Measurements from ENCODE around the gene DCD.

Gene DCD

DNA sequence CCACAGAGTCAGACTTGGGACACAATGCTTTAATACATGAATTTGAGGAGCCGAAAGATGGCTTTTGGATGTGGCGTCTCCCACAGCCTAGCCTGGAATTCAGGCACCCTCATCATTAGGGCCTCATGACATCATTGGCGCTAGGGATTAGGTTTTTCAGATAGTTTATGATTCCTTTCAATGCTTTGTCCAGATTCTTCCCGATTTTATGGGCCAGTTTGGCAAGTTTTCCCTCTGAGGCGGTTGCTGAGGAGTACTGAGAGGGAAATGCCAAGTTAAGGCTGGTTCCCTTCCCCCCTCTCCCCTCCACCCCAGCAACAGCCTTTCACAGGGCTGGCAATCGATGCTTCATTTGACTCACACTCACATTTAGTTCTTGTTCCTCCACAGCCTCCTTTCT is 40.0 kb downstream of the DCD start:
- Mint-ChIP-seq H3K4me1 (ENCODE audit: low read depth) (no peaks in the 10 kb centered on the region), H3K27me3 (peaks cover 12% of the 10 kb centered on the region), H3K36me3 (ENCODE audit: low read depth) (no peaks in the 10 kb centered on the region), H3K9me3 (no peaks in the 10 kb centered on the region), H3K4me3 (no peak overlapping the region), H3K27ac (no peak overlapping the region)
- intact Hi-C loops (cut with micrococcal nuclease), result loop anchor here (10.0 kb wide), 1 partner anchor 347 kb away; no protein-coding TSS in a partner anchor

DNA sequence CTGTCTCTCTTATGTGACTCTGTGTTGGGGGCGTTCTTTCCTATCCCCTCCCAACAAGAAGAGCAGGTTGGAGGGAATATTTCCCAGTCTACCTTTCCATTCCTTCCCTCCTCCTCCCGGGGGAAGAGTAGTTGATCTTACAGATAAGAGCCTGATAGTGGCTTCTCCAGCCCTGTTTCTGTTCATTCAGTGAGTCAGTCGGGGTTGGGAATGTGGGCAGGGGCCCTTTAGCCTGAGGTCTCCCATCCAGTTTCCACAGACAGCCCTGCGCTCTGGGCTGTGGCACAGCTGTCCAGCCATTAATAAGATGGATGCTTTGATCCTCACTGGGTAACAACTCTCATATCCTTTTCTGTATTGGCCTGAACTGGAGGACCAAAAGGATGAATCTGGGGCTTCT is 41.6 kb downstream of the DCD start:
- Mint-ChIP-seq H3K9me3 (no peaks in the 10 kb centered on the region), H3K4me3 (no peak overlapping the region), H3K27ac (no peak overlapping the region), H3K4me1 (ENCODE audit: low read depth) (no peaks in the 10 kb centered on the region), H3K36me3 (ENCODE audit: low read depth) (no peaks in the 10 kb centered on the region), H3K27me3 (peaks cover 12% of the 10 kb centered on the region)
- intact Hi-C loops (cut with micrococcal nuclease), result loop anchor here (10.0 kb wide), 1 partner anchor 348 kb away; no protein-coding TSS in a partner anchor

DNA sequence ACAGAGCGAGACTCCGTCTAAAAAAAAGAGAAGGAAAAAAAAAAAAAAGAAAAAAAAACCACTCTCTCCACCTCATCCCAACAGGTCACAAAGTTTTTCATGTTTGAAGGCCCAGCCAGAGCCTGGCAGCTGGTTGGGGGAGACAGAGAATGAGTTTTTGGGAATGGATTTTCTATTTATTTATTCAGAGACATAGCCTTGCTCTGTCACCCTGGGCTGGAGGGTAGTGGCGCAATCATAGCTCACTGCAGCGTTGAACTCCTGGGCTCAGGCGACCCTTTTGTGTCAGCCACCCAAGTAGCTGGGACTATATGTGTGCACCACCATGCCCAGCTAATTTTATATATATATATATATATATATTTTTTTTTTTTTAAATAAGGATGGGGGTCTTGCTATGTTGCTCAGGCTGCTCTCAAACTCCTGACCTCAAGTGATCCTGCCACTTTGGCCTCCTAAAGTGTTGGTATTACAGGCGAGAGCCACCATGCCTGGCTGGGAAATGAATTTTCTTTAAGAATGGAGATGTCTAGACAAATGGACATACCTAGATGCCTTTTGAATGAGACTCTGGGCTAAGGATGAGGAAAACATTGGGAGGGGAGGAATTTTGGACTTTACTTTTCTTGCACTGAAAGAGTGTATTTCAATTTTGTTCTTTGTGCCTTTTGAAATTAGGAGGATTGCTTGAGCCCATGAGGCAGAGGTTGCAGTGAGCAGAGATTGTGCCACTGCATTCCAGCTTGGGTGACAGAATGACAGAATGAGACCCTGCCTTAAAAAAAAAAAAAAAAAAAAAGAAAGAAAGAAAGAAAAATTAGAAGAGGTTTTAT is 42.8 kb downstream of the DCD start:
- no peaks in the 10 kb centered on the region for H3K4me1 Mint-ChIP-seq (ENCODE audit: low read depth)

DNA sequence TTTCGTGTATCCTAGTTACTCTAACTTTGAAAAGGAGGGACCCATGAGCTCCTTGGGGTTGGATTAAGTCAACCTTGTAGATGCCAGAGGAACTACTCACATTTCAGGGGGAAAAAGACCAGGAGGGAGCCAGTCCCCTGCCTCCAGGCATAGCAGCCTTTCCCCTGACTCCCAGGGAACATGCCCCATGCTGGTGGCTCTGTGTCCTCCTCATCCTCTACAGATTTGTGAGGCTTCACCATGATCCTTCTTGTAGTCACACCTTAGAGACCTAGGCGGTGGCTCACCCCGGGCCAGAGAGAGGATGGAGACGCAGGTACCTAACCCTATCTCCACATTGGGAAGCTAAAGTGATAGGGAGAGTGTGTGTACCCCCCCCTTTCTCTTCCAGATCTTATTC is 43.7 kb downstream of the DCD start:
- Mint-ChIP-seq H3K27me3 (peaks cover 18% of the 10 kb centered on the region), H3K27ac (no peak overlapping the region), H3K9me3 (no peaks in the 10 kb centered on the region), H3K36me3 (ENCODE audit: low read depth) (no peaks in the 10 kb centered on the region), H3K4me3 (no peak overlapping the region), H3K4me1 (ENCODE audit: low read depth) (no peaks in the 10 kb centered on the region)
- intact Hi-C loops (cut with micrococcal nuclease), result loop anchor here (10.0 kb wide), 1 partner anchor 350 kb away; no protein-coding TSS in a partner anchor

More for the DNA sequence above, 42.8 kb downstream of the DCD start:
- H3K4me3 Mint-ChIP-seq, result no peak overlapping the region
- intact Hi-C loops (cut with micrococcal nuclease), result loop anchor here (10.0 kb wide), 1 partner anchor 349 kb away; no protein-coding TSS in a partner anchor
- no peaks in the 10 kb centered on the region for H3K9me3 Mint-ChIP-seq
- H3K27ac Mint-ChIP-seq, result no peak overlapping the region
- no peaks in the 10 kb centered on the region for H3K36me3 Mint-ChIP-seq (ENCODE audit: low read depth)
- H3K27me3 Mint-ChIP-seq, result peaks cover 13% of the 10 kb centered on the region

DNA sequence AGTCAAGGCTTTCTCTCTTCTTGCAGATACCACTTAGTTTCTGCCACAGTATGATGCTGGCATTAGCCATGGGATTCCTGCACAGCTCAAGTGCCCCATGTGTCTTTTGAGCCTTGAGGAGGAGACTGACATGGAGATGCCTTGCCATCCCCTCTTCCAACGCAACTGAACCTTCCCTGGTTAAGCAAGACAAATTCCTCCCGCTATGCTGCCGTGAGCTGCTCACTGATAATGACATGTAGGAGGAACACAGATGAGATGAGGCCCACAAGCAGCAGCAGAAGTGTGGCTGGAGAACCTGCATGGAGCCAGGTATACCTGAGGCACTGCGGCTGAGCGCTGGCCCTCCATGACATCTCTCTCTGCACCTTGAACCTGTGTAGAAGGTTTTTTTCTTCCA is 44.3 kb downstream of the DCD start:
- intact Hi-C loops (cut with micrococcal nuclease), result loop anchor here (10.0 kb wide), 1 partner anchor 351 kb away; no protein-coding TSS in a partner anchor
- no peaks in the 10 kb centered on the region for H3K36me3 Mint-ChIP-seq (ENCODE audit: low read depth)
- H3K9me3 Mint-ChIP-seq, result no peaks in the 10 kb centered on the region
- no peaks in the 10 kb centered on the region for H3K4me1 Mint-ChIP-seq (ENCODE audit: low read depth)
- H3K4me3 Mint-ChIP-seq, result no peak overlapping the region
- H3K27ac Mint-ChIP-seq, result no peak overlapping the region
- H3K27me3 Mint-ChIP-seq, result peaks cover 23% of the 10 kb centered on the region

DNA sequence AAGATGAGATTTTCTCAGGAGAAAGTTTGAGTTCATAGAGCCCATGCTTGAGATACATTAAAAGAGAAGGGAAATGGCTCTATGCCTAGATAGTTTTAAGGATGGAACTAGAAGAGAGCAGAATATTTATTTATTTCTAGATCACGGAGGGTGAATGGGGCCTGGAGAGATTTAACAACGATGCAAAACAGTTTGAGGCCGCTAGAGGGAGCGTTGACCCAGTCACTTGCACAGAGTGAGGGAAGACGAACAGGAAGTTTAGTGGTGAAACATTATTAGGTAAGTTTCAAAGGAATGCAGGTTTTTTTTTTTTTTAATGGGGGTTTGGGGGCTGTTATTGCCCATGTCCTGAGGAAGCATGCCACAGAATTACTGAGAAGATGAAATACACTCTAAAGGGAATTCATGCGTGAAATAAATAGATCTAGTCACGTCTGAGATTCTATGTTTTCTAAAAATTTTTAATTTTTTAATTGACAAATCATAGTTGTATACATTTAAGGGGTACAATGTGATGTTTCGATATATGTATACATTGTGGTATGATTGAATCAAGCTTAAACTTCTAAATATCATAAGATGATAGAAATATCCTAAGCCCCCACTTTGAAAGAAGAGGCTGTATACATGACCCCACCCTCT is 44.9 kb downstream of the DCD start:
- Mint-ChIP-seq H3K27ac (no peak overlapping the region), H3K9me3 (no peaks in the 10 kb centered on the region), H3K4me3 (no peak overlapping the region), H3K36me3 (ENCODE audit: low read depth) (no peaks in the 10 kb centered on the region), H3K4me1 (ENCODE audit: low read depth) (no peaks in the 10 kb centered on the region), H3K27me3 (peaks cover 22% of the 10 kb centered on the region)
- intact Hi-C loops (cut with micrococcal nuclease), result loop anchor here (10.0 kb wide), 1 partner anchor 352 kb away; no protein-coding TSS in a partner anchor

DNA sequence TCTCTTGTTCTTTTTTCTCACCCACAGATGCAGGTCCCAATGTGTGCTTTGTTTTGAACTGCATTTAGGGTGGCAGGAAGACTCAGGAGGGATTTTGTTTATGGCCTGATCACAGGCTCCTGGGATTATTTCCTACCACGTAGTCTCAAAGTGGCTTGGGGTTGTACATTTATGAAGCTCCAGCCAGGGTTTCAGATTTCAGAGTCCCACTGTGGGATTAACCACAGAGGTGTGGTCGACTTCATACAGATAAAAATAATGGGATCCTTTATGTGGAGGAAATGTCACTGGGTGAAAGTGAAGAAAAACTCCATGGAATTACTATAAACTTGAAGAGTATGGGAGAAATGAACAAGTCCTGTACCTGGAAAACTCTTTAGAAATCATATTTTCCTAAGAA is 45.5 kb downstream of the DCD start:
- no peaks in the 10 kb centered on the region for H3K4me1 Mint-ChIP-seq (ENCODE audit: low read depth)
- H3K36me3 Mint-ChIP-seq (ENCODE audit: low read depth), result no peaks in the 10 kb centered on the region
- no peaks in the 10 kb centered on the region for H3K9me3 Mint-ChIP-seq
- no peak overlapping the region for H3K4me3 Mint-ChIP-seq
- H3K27me3 Mint-ChIP-seq, result peaks cover 20% of the 10 kb centered on the region
- no peak overlapping the region for H3K27ac Mint-ChIP-seq
- intact Hi-C loops (cut with micrococcal nuclease), result loop anchor here (10.0 kb wide), 1 partner anchor 352 kb away; no protein-coding TSS in a partner anchor

DNA sequence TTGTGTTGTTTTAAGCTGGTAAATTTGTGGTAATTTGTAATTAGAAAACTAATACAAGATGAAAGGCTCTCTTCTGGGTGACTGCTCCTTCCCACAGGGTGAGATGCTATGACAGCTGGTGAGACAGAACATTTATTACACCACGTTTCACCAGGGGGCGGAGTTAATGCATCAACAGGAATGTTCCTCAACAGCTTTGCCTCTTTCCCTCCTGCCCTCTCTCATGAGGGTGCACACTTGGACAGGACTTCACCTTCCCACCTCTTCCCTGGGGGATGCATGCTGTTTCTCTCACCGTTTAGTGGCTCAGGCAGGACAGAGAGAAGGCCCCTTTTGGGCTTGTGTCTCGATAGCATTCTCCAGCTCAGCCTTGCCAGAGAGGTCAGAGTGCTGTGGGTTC is 46.3 kb downstream of the DCD start:
- intact Hi-C loops (cut with micrococcal nuclease), result loop anchor here (10.0 kb wide), 1 partner anchor 353 kb away; no protein-coding TSS in a partner anchor
- H3K4me1 Mint-ChIP-seq (ENCODE audit: low read depth), result no peaks in the 10 kb centered on the region

DNA sequence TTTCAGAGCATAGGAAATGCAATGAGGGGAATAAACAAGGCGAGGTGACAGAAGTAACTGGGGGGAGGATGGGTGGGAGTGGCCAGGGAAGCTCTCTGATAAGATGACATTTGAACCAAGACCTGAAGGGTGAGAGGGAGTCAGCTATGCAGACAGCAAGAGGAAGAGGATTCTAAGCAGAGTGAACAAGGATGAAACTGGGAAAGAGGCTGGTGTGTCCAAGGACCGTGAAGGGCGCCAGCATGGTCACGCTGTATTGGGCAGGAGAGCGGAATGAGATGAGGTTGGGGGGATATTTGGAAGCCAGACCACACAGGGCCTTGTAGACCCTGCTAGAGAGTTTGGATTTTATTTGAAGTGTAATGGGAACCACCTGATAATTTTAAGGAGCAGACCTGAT is 49.2 kb downstream of the DCD start:
- intact Hi-C loops (cut with micrococcal nuclease), result no loop called here
- no peak overlapping the region for H3K27ac Mint-ChIP-seq

More for the DNA sequence above, 46.3 kb downstream of the DCD start:
- H3K27ac Mint-ChIP-seq, result no peak overlapping the region
- H3K4me3 Mint-ChIP-seq, result no peak overlapping the region
- H3K9me3 Mint-ChIP-seq, result no peaks in the 10 kb centered on the region
- H3K27me3 Mint-ChIP-seq, result peaks cover 19% of the 10 kb centered on the region
- H3K36me3 Mint-ChIP-seq (ENCODE audit: low read depth), result no peaks in the 10 kb centered on the region

DNA sequence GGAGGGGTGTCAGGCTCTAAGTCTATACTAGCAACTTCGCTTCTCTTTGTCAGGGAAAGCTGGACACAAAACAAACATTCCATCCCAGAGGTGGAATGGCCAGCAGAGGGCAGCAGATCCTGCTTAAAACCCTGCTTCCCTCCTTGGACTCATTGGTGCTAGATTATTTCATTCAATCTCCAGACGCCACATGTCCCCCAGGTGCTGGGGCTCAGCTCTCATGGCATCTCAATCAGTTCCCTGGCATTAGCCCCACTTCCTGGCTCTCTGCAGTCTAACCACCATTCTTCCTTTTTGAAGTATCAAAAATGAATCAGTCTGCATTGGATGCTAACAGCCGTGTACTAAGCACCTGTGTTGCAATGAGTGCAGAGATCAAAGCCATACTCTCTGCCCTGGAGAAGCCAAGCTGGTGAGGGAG is 51.6 kb downstream of the DCD start:
- intact Hi-C loops (cut with micrococcal nuclease), result no loop called here
- no peak overlapping the region for H3K27ac Mint-ChIP-seq
- H3K27me3 Mint-ChIP-seq, result peaks cover 30% of the 10 kb centered on the region
- H3K9me3 Mint-ChIP-seq, result no peaks in the 10 kb centered on the region
- no peaks in the 10 kb centered on the region for H3K4me1 Mint-ChIP-seq (ENCODE audit: low read depth)
- H3K4me3 Mint-ChIP-seq, result no peak overlapping the region
- H3K36me3 Mint-ChIP-seq (ENCODE audit: low read depth), result no peaks in the 10 kb centered on the region

More for the DNA sequence above, 49.2 kb downstream of the DCD start:
- no peaks in the 10 kb centered on the region for H3K36me3 Mint-ChIP-seq (ENCODE audit: low read depth)
- H3K4me1 Mint-ChIP-seq (ENCODE audit: low read depth), result no peaks in the 10 kb centered on the region
- peaks cover 23% of the 10 kb centered on the region for H3K27me3 Mint-ChIP-seq
- no peak overlapping the region for H3K4me3 Mint-ChIP-seq
- H3K9me3 Mint-ChIP-seq, result no peaks in the 10 kb centered on the region

DNA sequence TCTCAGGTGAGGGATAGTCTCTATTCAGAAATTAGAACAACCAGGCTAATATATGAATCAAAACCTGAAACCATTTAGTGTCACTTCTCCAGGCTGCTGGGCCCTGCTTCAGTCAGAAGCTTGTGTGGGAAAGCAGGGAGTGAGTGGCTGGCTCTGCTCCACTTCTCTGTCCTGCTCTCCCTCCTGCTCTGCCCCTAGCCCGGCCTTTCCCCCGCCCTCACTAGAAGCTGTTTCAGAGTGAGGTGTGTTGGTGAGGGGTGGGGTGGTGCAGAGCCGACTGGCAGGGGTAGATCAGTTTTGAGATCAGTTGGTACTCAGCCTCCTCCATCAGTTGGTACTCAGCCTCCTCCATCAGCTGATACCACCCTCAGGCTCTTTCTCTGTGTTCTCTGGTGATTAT is 52.7 kb downstream of the DCD start:
- H3K27ac Mint-ChIP-seq, result no peak overlapping the region
- no peaks in the 10 kb centered on the region for H3K4me1 Mint-ChIP-seq (ENCODE audit: low read depth)
- H3K27me3 Mint-ChIP-seq, result peaks cover 37% of the 10 kb centered on the region
- H3K9me3 Mint-ChIP-seq, result no peaks in the 10 kb centered on the region
- intact Hi-C loops (cut with micrococcal nuclease), result no loop called here
- no peaks in the 10 kb centered on the region for H3K36me3 Mint-ChIP-seq (ENCODE audit: low read depth)
- no peak overlapping the region for H3K4me3 Mint-ChIP-seq

All from dendritic cell treated with granulocyte-macrophage colony-stimulating factor and Interleukin-4, amounts not matched to agents 40 ng/mL and 50 ng/mL, for 4 days (primary cell).